Mesenchymal stem cell (in vitro differentiated cells and primary cell): ENCODE data around the gene GATB.

Experiments used
- DNase-seq: peaks from one replicate; pipeline ENCODE4 v3.0.0-alpha.2; 2013
- H2AFZ ChIP-seq: one replicate; pipeline ENCODE4 v1.6.1; 2013; ENCODE audit warnings: low read depth, mild to moderate bottlenecking, control low read depth, inconsistent platforms, low read length, moderate library complexity
- H2AK5ac ChIP-seq: 2 replicates; pipeline ENCODE4 v1.6.1; 2013; ENCODE audit warnings: low read length, moderate library complexity, mild to moderate bottlenecking, inconsistent platforms; ENCODE audit not compliant: severe bottlenecking
- H2BK120ac ChIP-seq: one replicate; pipeline ENCODE4 v1.6.1; 2013; ENCODE audit warnings: low read depth, mild to moderate bottlenecking, inconsistent platforms, low read length, moderate library complexity
- H2BK12ac ChIP-seq, 2 experiments: one replicate each; pipeline ENCODE4 v1.6.1; 2013; ENCODE audit warnings: inconsistent platforms in 2 of 2, low read length in 2 of 2, mild to moderate bottlenecking in 2 of 2, moderate library complexity in 2 of 2, control low read depth in 1 of 2
- H2BK15ac ChIP-seq: one replicate; pipeline ENCODE4 v1.6.1; 2013; ENCODE audit warnings: mild to moderate bottlenecking, low read depth, inconsistent platforms; ENCODE audit not compliant: poor library complexity, severe bottlenecking
- H2BK5ac ChIP-seq: 2 replicates; pipeline ENCODE4 v1.6.1; 2013; ENCODE audit warnings: low read depth, mild to moderate bottlenecking, low read length, control low read depth, inconsistent platforms; ENCODE audit not compliant: poor library complexity, severe bottlenecking
- H3K14ac ChIP-seq, 2 experiments: one replicate each; pipeline ENCODE4 v1.6.1; 2013; ENCODE audit warnings: inconsistent platforms in 2 of 2, low read length in 2 of 2, control low read depth in 1 of 2, mild to moderate bottlenecking in 1 of 2, moderate library complexity in 1 of 2
- H3K18ac ChIP-seq, 2 experiments: one replicate each; pipeline ENCODE4 v1.6.1; 2013; ENCODE audit warnings: inconsistent platforms in 2 of 2, low read length in 2 of 2, control low read depth in 1 of 2, low read depth in 1 of 2, mild to moderate bottlenecking in 1 of 2
- H3K23ac ChIP-seq, 2 experiments: one replicate each; pipeline ENCODE4 v1.6.1; 2013; ENCODE audit warnings: inconsistent platforms in 2 of 2, low read length in 2 of 2, mild to moderate bottlenecking in 2 of 2, moderate library complexity in 2 of 2, control low read depth in 1 of 2
- H3K27ac ChIP-seq: 2 replicates; pipeline ENCODE4 v1.5.1; 2013; ENCODE audit warnings: mild to moderate bottlenecking, moderate library complexity, low read length, control low read depth, inconsistent platforms; ENCODE audit not compliant: poor library complexity, severe bottlenecking
- H3K27me3 ChIP-seq, 2 experiments: 2 replicates each; pipeline versions ENCODE4 v1.6.1 to v1.7.0; 2013; ENCODE audit warnings: low read length in 2 of 2, mild to moderate bottlenecking in 2 of 2, moderate library complexity in 2 of 2, control low read depth in 1 of 2, inconsistent platforms in 1 of 2; ENCODE audit not compliant: control insufficient read depth in 1 of 2, insufficient read depth in 1 of 2
- H3K36me3 ChIP-seq, 2 experiments: 2 replicates each; pipeline versions ENCODE4 v1.6.1 to v1.7.0; 2013; ENCODE audit warnings: low read length in 2 of 2, control low read depth in 1 of 2, inconsistent platforms in 1 of 2, low read depth in 1 of 2, mild to moderate bottlenecking in 1 of 2; ENCODE audit not compliant: insufficient read depth in 2 of 2, control insufficient read depth in 1 of 2
- H3K4ac ChIP-seq, 2 experiments: one replicate each; pipeline ENCODE4 v1.6.1; 2013; ENCODE audit warnings: inconsistent platforms in 2 of 2, low read length in 2 of 2, mild to moderate bottlenecking in 2 of 2, moderate library complexity in 2 of 2, control low read depth in 1 of 2, low read depth in 1 of 2
- H3K4me1 ChIP-seq: 2 replicates; pipeline ENCODE4 v1.6.1; 2013; ENCODE audit warnings: low read depth, low read length, control low read depth; ENCODE audit not compliant: control insufficient read depth, insufficient read depth
- H3K4me2 ChIP-seq: 2 replicates; pipeline ENCODE4 v1.6.1; 2013; ENCODE audit warnings: low read length, mild to moderate bottlenecking, inconsistent platforms; ENCODE audit not compliant: poor library complexity, severe bottlenecking
- H3K4me3 ChIP-seq, 2 experiments: 2 replicates each; pipeline versions ENCODE4 v1.5.1 to v1.7.0; 2013; ENCODE audit warnings: low read length in 2 of 2, mild to moderate bottlenecking in 2 of 2, control low read depth in 1 of 2, low read depth in 1 of 2; ENCODE audit not compliant: insufficient read depth in 1 of 2
- H3K79me1 ChIP-seq: replicated peaks from 2 replicates; pipeline ENCODE4 v1.6.1; 2013; ENCODE audit warnings: mild to moderate bottlenecking, control low read depth, low read length, inconsistent platforms; ENCODE audit not compliant: poor library complexity, severe bottlenecking
- H3K9ac ChIP-seq: 2 replicates; pipeline ENCODE4 v1.7.0; 2013; ENCODE audit warnings: mild to moderate bottlenecking, low read length, moderate library complexity
- H3K9me3 ChIP-seq: 2 replicates; pipeline ENCODE4 v1.7.0; 2013; ENCODE audit warnings: mild to moderate bottlenecking, low read length; ENCODE audit not compliant: control insufficient read depth
- H4K8ac ChIP-seq: one replicate; pipeline ENCODE4 v1.6.1; 2013; ENCODE audit warnings: inconsistent platforms, mild to moderate bottlenecking, low read length, moderate library complexity
- H4K91ac ChIP-seq: one replicate; pipeline ENCODE4 v1.6.1; 2013; ENCODE audit warnings: mild to moderate bottlenecking, low read length, inconsistent platforms
- WGBS: methylation state at CpG from one replicate; pipeline ENCODE4 v1.1.7; 2013; ENCODE audit warnings: mixed read lengths; 5-methylcytosine and 5-hydroxymethylcytosine counted together

Gene GATB

GRCh38 chr4:151717909-151718628 lies 42.7 kb downstream of the GATB start:
- Histone ChIP-seq H3K9me3 (no peaks in the 10 kb centered on the region), H4K91ac (no peak overlapping the region), H3K36me3 (peaks cover 5 to 30% of the 10 kb centered on the region in 2 experiments), H3K4ac (no peak overlapping the region), H3K4me1 (peaks cover 4% of the 10 kb centered on the region), H2BK15ac (no peak overlapping the region), H2BK120ac (no peak overlapping the region), H2BK12ac (no peak overlapping the region), H3K9ac (no peak overlapping the region), H3K79me1 (peaks cover 4% of the 10 kb centered on the region), H3K18ac (no peak overlapping the region), H3K4me2 (no peak overlapping the region), H3K27me3 (no peaks in the 10 kb centered on the region), H2AK5ac (no peak overlapping the region), H2AFZ (no peak overlapping the region), H4K8ac (no peak overlapping the region), H3K4me3 (no peak overlapping the region), H3K14ac (no peak overlapping the region), H3K27ac (no peak overlapping the region), H3K23ac (no peak overlapping the region), H2BK5ac (no peak overlapping the region)
- 71% methylated on average over 10 of the region's 10 CpGs for WGBS
- DNase-seq = no peak

DNA sequence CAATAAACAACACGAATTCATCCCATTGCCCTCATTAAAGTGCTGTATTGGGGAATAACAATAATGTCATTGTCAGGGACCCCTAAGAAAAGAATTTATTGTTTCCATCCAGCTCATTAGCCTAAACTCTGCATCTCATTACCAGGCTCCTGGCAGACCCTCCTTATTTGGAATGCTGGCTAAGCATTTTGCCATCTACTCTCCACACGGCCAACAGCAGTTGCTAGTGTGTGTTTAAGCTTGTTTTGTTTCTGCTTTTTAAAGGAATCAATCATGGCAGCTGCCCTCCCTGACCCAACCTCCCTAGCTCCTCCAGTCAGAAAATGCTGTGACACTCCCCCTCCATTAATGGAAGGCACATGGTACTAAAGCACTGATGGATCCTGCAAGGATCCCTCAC lies 43.5 kb downstream of the GATB start:
- Histone ChIP-seq H3K9ac (no peak overlapping the region), H2BK15ac (no peak overlapping the region)
- WGBS = no CpG with 5 or more reads among the region's 2 CpGs

GRCh38 chr4:151716324-151716723 lies 44.5 kb downstream of the GATB start:
- Histone ChIP-seq H2BK12ac (no peak overlapping the region), H3K36me3 (peaks cover 5 to 30% of the 10 kb centered on the region in 2 experiments), H2AFZ (no peak overlapping the region), H3K4me1 (peaks cover under 1% of the 10 kb centered on the region), H3K9ac (no peak overlapping the region), H3K4ac (no peak overlapping the region), H3K79me1 (peaks cover 2% of the 10 kb centered on the region), H2BK15ac (no peak overlapping the region), H2BK5ac (no peak overlapping the region), H3K27ac (no peak overlapping the region), H3K18ac (no peak overlapping the region), H3K4me3 (no peak overlapping the region), H3K14ac (no peak overlapping the region), H3K27me3 (no peaks in the 10 kb centered on the region), H3K9me3 (no peaks in the 10 kb centered on the region), H4K91ac (no peak overlapping the region), H4K8ac (no peak overlapping the region), H3K4me2 (no peak overlapping the region), H3K23ac (no peak overlapping the region), H2AK5ac (no peak overlapping the region), H2BK120ac (no peak overlapping the region)
- WGBS = 92% methylated on average over 2 of the region's 5 CpGs
- DNase-seq = no peak

More for the DNA sequence above, 43.5 kb downstream of the GATB start:
- Histone ChIP-seq H4K91ac (no peak overlapping the region), H3K4me1 (peaks cover 4% of the 10 kb centered on the region), H3K36me3 (peaks cover 5 to 30% of the 10 kb centered on the region in 2 experiments), H2BK12ac (no peak overlapping the region), H3K79me1 (peaks cover 2% of the 10 kb centered on the region), H3K4ac (no peak overlapping the region), H3K27me3 (no peaks in the 10 kb centered on the region), H3K27ac (no peak overlapping the region), H2AFZ (no peak overlapping the region), H2BK120ac (no peak overlapping the region), H3K4me3 (no peak overlapping the region), H2BK5ac (no peak overlapping the region), H2AK5ac (no peak overlapping the region), H3K23ac (no peak overlapping the region), H3K4me2 (no peak overlapping the region), H4K8ac (no peak overlapping the region), H3K9me3 (no peaks in the 10 kb centered on the region), H3K14ac (no peak overlapping the region), H3K18ac (no peak overlapping the region)
- DNase-seq = no peak

DNA sequence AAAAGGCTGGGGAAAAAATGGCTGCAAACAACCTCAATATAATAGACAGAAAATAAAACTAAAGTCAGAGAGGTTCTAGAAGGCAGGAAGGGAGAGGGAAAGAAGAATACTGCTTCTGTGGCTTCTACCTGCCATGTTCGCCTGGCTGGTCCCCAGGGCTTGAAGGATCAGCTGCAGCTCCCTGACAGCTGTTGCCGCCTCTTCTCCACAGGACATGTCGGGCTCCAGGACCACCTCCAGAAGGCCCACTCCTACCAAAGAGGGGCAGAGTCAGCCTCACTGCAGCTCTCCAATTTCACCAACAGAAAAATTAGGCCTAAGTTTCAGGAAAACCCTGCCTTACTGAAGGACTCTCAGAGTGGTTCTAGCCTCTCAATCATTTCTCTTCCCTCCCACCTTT lies 44.9 kb downstream of the GATB start:
- H2AK5ac ChIP-seq = no peak overlapping the region
- H2AFZ ChIP-seq = no peak overlapping the region
- no peak overlapping the region for H2BK120ac ChIP-seq
- no peak overlapping the region for H4K8ac ChIP-seq
- H3K23ac ChIP-seq = no peak overlapping the region
- no peak overlapping the region for H3K18ac ChIP-seq
- no peak overlapping the region for H3K27ac ChIP-seq
- H3K4ac ChIP-seq = no peak overlapping the region
- no peak overlapping the region for H2BK15ac ChIP-seq
- H3K36me3 ChIP-seq = peaks cover 5 to 30% of the 10 kb centered on the region in 2 experiments
- no peaks in the 10 kb centered on the region for H3K9me3 ChIP-seq
- no peak overlapping the region for H3K4me2 ChIP-seq
- H2BK5ac ChIP-seq = no peak overlapping the region
- H3K9ac ChIP-seq = no peak overlapping the region
- WGBS = 86% methylated on average over 3 of the region's 3 CpGs
- no peak overlapping the region for H3K4me3 ChIP-seq
- no peak overlapping the region for H4K91ac ChIP-seq
- H3K4me1 ChIP-seq = no peaks in the 10 kb centered on the region
- no peak for DNase-seq
- H3K14ac ChIP-seq = no peak overlapping the region
- no peak overlapping the region for H2BK12ac ChIP-seq
- H3K27me3 ChIP-seq = no peaks in the 10 kb centered on the region
- H3K79me1 ChIP-seq = peaks cover 2% of the 10 kb centered on the region
